Activated CD4-positive, CD25-positive, alpha-beta regulatory T cell (primary cell): ENCODE results near the gene RAB11B.
A peak's percentile ranks its signal among the peaks of the same experiment; 100 is the strongest.
"Not testable (repeated sequence)": the region's sequence is repeated elsewhere in the genome, so short reads cannot be mapped to it uniquely, and the experiment has no call there.

Experiments
- DNase-seq, 4 experiments: peaks; one replicate each; lab custom pipeline; 2025; lab: John Stamatoyannopoulos, UW

RAB11B gene

DNA sequence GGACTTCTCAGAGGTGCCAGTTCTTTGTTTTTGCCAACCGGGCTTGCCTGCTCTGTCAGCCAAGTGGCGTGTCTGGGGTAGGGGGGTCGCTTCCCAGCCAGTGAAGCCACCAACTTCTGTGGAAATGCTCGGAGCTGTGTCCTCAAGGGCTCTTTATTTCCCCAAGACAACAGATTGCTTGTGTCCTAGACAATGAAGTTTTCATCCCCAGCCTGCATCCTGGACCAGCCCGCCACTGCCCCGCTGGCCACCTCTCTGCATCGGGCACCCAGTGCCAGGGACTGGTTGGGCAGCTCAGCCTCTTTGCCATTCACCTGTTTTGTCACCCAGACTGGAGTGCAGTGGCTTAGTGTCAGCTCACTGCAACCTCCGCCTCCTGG is 3.7 kb downstream of the RAB11B start:
- no peak for DNase-seq

DNA sequence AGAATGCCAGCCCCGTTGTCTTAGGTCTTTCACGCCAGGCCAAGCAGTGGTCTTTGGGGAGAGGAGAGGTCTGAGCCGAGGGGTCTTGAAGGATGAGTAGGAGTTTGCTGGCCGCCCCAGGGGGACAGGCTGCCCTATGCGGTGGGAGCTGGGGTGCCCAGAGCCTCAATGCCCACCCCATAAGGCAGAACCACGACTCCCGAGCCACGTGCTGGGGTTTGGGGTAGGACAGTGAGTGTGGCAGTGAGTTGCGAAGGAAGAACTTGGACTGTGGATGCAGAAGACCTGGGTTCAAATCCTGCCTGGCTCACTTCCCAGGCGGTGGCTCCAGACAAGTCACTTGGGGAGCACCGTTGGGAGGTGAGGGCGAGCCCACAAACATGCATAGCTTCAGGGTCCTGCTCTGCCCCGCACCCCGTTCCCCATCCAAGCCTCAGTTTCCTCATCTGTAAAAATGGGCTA is 5.5 kb downstream of the RAB11B start:
- no peak for DNase-seq

GRCh38 chr19:8396185-8396562 is 6.0 kb downstream of the RAB11B start:
- no peak for DNase-seq

GRCh38 chr19:8396563-8397203 is 6.5 kb downstream of the RAB11B start:
- DNase-seq = peak; percentile 16 to 41 (median 29)

DNA sequence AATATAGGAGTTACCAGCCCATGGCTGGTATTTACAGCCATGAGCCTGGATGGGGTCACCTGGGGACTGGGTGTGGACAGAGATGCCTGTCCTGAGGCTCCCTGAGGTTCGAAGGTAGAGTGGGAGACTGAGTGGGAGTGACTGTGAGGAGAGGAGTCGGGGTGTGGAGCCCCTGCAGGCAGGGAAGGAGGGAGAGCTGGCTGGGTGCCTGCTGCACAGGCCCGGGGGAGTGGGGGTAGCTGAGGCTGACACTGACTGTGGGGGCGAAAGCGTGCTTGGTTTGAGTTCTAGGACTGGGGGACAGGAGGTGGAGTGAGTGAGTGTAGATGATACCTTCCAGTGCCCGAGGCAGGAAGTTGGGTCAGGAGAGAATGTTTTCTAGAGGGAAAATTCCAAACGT is 7.1 kb downstream of the RAB11B start:
- DNase-seq = no peak

GRCh38 chr19:8397746-8398310 is 7.7 kb downstream of the RAB11B start:
- DNase-seq = no peak

DNA sequence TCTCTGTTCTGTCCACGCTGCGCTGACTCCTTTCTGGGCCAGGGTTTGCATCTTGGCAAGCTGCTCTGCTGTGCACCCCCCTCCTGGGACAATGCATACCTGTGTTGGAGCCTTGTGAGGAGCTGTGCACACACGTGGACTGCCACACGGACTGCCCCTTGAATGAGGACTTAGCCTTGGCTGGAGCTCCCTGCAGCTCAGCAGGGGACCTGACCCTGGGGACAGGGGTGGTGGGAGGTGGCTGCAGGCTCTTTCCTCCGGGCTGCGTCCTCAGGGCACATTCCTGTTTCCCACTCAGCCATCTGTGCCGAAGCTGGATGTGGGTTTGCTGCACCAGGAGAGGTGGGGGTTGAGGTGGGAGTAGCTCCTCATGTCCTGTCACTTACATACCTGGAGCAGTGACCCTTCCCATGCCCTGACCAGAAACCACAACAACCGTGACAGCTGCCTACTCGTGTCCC is 8.2 kb downstream of the RAB11B start:
- DNase-seq = no peak

DNA sequence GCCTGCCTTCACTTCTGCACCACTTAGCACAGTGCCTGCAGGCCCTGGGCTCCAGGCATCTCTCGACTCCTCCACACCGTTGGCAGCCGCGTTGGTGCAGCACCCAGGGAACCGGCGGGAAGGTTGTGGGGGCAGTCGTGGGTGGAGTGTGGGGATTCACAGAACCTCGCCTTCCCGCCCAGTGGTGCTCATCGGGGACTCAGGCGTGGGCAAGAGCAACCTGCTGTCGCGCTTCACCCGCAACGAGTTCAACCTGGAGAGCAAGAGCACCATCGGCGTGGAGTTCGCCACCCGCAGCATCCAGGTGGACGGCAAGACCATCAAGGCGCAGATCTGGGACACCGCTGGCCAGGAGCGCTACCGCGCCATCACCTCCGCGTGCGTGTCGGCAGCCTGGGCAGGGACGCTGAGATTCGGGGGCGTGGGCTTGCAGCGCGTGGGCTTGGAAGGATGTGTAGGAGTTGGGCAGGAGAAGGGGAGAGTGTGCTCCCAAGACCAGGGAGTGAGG is 9.6 kb downstream of the RAB11B start:
- DNase-seq = no peak

GRCh38 chr19:8401981-8402411 is 11.8 kb downstream of the RAB11B start:
- no peak for DNase-seq

GRCh38 chr19:8403098-8403819 is 13.1 kb downstream of the RAB11B start:
- no peak for DNase-seq

DNA sequence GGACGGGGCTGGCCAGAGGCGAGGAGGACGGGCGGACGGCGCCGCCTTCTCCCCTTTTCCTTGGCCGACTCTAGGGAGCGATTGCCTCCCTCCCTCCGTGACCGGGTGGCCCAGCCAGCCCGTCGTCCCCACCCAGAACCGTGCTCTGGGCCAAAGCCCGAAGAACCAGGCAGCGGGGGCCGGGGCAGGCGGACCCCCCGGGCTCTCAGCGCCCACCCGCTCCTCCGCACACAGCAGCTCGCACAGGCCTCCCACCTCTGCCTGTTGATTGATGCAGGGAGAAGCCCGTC is 13.6 kb downstream of the RAB11B start:
- DNase-seq = no peak

GRCh38 chr19:8404391-8405151 is 14.4 kb downstream of the RAB11B start:
- DNase-seq = no peak

GRCh38 chr19:8410718-8411117 is 20.6 kb downstream of the RAB11B start:
- DNase-seq = not testable (repeated sequence)

- peak; percentile 91 to 95 (median 92) for DNase-seq
These were observed 22.8 kb downstream of the RAB11B start, which contains the start of gene MARCHF2 for GRCh38 chr19:8412783-8413628. Gene MARCHF2 (plus strand): TSS chr19:8413305. CDS start chr19:8421841, 8,536 bp downstream.

DNA sequence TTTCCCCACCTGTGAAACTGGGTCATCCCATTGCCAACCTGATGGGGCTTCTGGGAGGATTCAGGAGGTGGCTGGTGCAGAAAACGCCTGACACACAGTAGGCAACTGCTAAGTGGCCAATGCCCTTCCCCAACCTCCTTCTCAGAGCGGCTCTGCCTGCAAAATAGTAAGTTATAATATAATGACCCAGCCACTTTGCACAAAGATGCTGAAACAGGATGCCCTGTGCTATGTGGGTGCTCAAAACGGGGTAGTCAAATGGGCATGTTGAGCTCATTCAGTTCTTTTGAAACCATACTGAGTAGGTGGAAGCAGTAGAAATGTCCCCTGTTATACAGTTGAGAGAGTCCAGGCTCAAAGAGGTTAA is 23.5 kb downstream of the RAB11B start:
- no peak for DNase-seq

GRCh38 chr19:8416796-8417195 is 26.6 kb downstream of the RAB11B start:
- DNase-seq = no peak

DNA sequence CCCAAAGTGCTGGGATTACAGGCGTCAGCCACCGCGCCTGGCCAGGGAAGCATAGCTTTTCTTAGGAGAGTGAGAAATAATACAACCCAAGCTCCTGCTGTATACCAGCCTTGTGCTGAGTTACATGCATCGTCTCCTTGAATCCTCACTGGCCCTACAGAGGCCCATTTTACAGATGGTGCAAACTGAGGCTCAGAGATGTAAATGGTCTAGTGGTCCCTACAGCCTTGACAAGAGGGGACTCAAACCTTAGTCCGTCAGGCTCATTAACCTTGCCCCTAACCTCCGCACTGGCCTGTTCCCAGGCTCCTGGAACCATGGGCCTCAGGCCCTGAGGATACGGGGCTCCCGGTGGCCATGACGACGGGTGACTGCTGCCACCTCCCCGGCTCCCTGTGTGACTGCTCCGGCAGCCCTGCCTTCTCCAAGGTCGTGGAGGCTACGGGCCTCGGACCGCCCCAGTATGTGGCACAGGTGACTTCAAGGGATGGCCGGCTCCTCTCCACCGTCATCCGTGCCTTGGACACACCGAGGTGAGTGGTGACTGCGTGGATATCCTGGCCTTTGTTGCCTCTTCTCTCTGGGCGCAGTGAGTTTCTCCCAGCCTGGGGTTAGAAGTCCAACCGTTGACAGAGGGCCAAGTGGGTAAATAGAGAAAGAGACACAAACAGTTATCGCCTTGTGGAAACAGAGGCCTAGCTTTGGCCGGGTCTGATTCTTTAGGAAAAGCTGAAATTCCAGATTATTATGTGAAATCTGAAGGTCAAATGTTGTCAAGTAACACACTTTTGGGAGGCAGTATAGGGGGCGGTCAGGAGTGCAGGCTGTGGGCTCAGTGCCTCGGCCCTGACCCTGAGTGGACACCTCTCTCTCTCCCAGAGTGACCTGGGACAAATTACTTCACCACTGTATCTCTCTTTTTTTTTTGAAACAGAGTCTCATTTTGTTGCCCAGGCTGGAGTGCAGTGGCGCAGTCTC is 31.6 kb downstream of the RAB11B start:
- no peak for DNase-seq

GRCh38 chr19:8423817-8424223 is 33.7 kb downstream of the RAB11B start:
- DNase-seq = no peak

- not testable (repeated sequence) for DNase-seq
These were observed 35.2 kb downstream of the RAB11B start for GRCh38 chr19:8425331-8425730.

DNA sequence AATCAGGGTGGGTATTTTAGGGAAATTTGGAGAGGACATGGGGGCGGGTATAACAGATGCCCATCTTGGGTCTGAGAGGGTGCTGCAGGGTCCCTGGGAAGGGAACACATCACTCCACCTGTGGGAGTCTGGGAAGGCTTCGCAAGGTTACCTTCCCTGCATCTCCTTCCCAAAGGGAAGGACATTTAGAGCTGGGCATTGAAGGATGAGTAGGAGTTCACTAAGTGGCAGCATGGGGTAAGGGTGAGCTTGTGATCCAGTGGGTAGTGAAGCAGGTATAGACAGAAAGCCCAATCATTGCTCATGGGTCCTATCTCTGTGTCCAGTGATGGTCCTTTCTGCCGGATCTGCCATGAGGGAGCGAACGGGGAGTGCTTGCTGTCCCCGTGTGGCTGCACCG is 36.1 kb downstream of the RAB11B start:
- DNase-seq = no peak
